Measurements from ENCODE around the gene IMPG2.

IMPG2 gene

DNA sequence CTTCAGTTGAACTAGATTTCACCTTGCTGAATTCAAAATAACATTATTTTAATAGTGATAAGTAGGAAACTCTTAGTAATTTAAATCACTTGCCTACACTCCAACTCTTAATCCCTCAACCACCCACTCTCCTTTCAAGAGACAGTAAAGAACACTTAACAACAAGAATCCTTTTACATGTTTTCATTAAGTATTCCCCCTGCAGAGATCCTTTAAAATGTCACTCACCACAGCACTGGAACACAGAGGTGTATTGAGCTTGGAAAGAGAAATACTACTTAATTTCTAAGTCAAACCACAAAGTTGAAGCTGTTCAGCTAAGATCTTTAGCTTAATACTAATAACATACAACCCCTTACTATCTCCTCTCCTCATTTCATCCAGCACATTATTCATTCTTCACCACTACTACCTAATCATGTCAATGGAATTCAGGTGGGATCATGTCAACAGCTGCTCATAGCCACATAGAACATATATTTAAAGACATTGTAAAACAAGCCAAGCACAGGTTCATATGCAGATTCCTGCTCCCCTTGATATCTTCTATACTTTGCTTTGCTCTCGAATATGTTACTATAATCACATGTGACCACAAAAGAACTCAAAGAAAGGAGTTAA is 40.5 kb downstream of the IMPG2 start:
- Histone ChIP-seq H2AFZ (ENCODE audit: low read depth, low read length) (no peak overlapping the region), H3K27ac (ENCODE audit: low read length) (no peak overlapping the region), H3K79me2 (ENCODE audit: insufficient read depth, low read length) (no peaks in the 10 kb centered on the region), H3K36me3 (ENCODE audit: insufficient read depth, low read length) (no peaks in the 10 kb centered on the region), H3K4me3 (ENCODE audit: low read depth in 1 of 2, low read length in 2 of 2) (no peak overlapping the region), H3K27me3 (ENCODE audit: insufficient read depth, low read length, poor library complexity) (no peaks in the 10 kb centered on the region), H4K20me1 (ENCODE audit: insufficient read depth, low read length) (no peaks in the 10 kb centered on the region), H3K4me2 (ENCODE audit: insufficient read depth, low read length) (no peak overlapping the region), H3K4me1 (ENCODE audit: insufficient read depth, low read length) (no peaks in the 10 kb centered on the region), H3K9me3 (ENCODE audit: insufficient read depth, low read length, severe bottlenecking) (no peaks in the 10 kb centered on the region), H3K9ac (ENCODE audit: low read depth, low read length) (no peak overlapping the region)
- TF ChIP-seq EZH2 (IDR thresholded peaks at IDR 0.05; ENCODE audit: borderline replicate concordance, low read depth, low read length, severe bottlenecking): no peak
- TF ChIP-seq, protein P1, sequence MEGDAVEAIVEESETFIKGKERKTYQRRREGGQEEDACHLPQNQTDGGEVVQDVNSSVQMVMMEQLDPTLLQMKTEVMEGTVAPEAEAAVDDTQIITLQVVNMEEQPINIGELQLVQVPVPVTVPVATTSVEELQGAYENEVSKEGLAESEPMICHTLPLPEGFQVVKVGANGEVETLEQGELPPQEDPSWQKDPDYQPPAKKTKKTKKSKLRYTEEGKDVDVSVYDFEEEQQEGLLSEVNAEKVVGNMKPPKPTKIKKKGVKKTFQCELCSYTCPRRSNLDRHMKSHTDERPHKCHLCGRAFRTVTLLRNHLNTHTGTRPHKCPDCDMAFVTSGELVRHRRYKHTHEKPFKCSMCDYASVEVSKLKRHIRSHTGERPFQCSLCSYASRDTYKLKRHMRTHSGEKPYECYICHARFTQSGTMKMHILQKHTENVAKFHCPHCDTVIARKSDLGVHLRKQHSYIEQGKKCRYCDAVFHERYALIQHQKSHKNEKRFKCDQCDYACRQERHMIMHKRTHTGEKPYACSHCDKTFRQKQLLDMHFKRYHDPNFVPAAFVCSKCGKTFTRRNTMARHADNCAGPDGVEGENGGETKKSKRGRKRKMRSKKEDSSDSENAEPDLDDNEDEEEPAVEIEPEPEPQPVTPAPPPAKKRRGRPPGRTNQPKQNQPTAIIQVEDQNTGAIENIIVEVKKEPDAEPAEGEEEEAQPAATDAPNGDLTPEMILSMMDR (IDR thresholded peaks at IDR 0.05; ENCODE audit: borderline replicate concordance, extremely low read depth, low read length, poor library complexity, severe bottlenecking): no peak
- no peak for DNase-seq
- ATAC-seq (ENCODE audit: insufficient read depth, low read depth): no peak

DNA sequence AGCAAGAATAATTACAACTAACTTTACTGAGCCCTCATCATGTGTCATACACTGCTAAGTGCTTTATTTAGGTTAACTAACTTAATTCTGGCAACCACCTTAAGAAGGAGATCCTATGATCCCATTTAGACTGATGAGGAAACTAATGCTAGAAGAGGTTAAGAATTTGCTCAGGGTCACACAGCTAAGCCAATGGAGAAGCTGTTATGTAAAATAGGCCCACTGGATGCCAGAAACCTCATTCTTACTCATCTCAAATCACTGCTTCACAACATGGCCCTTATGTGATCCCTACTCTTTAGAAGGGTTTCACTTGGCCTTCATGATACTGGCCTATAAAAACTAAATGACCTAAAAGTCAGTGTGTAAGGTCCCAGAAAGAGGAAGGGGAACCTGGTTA is 41.2 kb downstream of the IMPG2 start:
- DNase-seq (no peak), ATAC-seq (ENCODE audit: insufficient read depth, low read depth) (no peak)
- H3K4me2 ChIP-seq (ENCODE audit: insufficient read depth, low read length): no peak overlapping the region
- H3K27me3 ChIP-seq (ENCODE audit: insufficient read depth, low read length, poor library complexity): no peaks in the 10 kb centered on the region
- H3K27ac ChIP-seq (ENCODE audit: low read length): no peak overlapping the region
- TF ChIP-seq, protein P1 (IDR thresholded peaks at IDR 0.05; ENCODE audit: borderline replicate concordance, extremely low read depth, low read length, poor library complexity, severe bottlenecking): no peak
- TF ChIP-seq EZH2 (IDR thresholded peaks at IDR 0.05; ENCODE audit: borderline replicate concordance, low read depth, low read length, severe bottlenecking): no peak
- H3K79me2 ChIP-seq (ENCODE audit: insufficient read depth, low read length): no peaks in the 10 kb centered on the region
- no peaks in the 10 kb centered on the region for H3K9me3 ChIP-seq (ENCODE audit: insufficient read depth, low read length, severe bottlenecking)
- no peak overlapping the region for H3K4me3 ChIP-seq (ENCODE audit: low read depth in 1 of 2, low read length in 2 of 2)
- H2AFZ ChIP-seq (ENCODE audit: low read depth, low read length): no peak overlapping the region
- H3K36me3 ChIP-seq (ENCODE audit: insufficient read depth, low read length): no peaks in the 10 kb centered on the region
- no peaks in the 10 kb centered on the region for H4K20me1 ChIP-seq (ENCODE audit: insufficient read depth, low read length)
- H3K9ac ChIP-seq (ENCODE audit: low read depth, low read length): no peak overlapping the region
- H3K4me1 ChIP-seq (ENCODE audit: insufficient read depth, low read length): no peaks in the 10 kb centered on the region

DNA sequence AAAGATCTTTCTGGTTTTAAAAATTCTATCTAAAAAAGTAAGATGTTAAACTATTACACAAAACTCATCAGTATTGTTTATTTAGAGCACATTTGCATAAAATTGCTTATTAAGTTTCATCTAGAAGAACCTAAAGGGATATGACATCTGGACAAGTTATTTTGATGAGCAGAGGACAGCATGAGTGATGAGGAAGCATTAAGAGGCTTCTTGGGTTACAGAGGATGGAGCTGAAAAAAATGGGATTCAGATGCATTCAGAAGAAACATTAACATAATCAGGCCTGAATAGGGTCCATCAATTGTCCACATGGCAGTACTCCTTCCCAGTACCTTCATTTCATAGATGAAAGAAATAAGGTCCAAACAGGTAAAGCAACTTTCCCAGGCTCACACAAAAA is 41.6 kb downstream of the IMPG2 start:
- H4K20me1 ChIP-seq (ENCODE audit: insufficient read depth, low read length): no peaks in the 10 kb centered on the region
- no peak overlapping the region for H3K27ac ChIP-seq (ENCODE audit: low read length)
- H3K36me3 ChIP-seq (ENCODE audit: insufficient read depth, low read length): no peaks in the 10 kb centered on the region
- no peaks in the 10 kb centered on the region for H3K9me3 ChIP-seq (ENCODE audit: insufficient read depth, low read length, severe bottlenecking)
- H3K4me1 ChIP-seq (ENCODE audit: insufficient read depth, low read length): no peaks in the 10 kb centered on the region
- H3K79me2 ChIP-seq (ENCODE audit: insufficient read depth, low read length): no peaks in the 10 kb centered on the region
- no peaks in the 10 kb centered on the region for H3K27me3 ChIP-seq (ENCODE audit: insufficient read depth, low read length, poor library complexity)
- DNase-seq (no peak), ATAC-seq (ENCODE audit: insufficient read depth, low read depth) (no peak)
- no peak overlapping the region for H3K9ac ChIP-seq (ENCODE audit: low read depth, low read length)
- TF ChIP-seq EZH2 (IDR thresholded peaks at IDR 0.05; ENCODE audit: borderline replicate concordance, low read depth, low read length, severe bottlenecking): no peak
- TF ChIP-seq, protein P1 (IDR thresholded peaks at IDR 0.05; ENCODE audit: borderline replicate concordance, extremely low read depth, low read length, poor library complexity, severe bottlenecking): no peak
- no peak overlapping the region for H3K4me3 ChIP-seq (ENCODE audit: low read depth in 1 of 2, low read length in 2 of 2)
- no peak overlapping the region for H2AFZ ChIP-seq (ENCODE audit: low read depth, low read length)
- H3K4me2 ChIP-seq (ENCODE audit: insufficient read depth, low read length): no peak overlapping the region

Measured in DND-41 (cell line).